Activated CD4-positive, alpha-beta T cell treated with anti-CD3 and anti-CD28 coated beads for 24 hours (primary cell): Measurements from ENCODE around the gene ANKRD17.

Experiments
- DNase-seq, 2 donors: peaks; one replicate each; pipeline ENCODE4 v3.0.0-alpha.2; 2020; ENCODE audit warnings: low read depth in 2 of 2

ANKRD17 gene

DNA sequence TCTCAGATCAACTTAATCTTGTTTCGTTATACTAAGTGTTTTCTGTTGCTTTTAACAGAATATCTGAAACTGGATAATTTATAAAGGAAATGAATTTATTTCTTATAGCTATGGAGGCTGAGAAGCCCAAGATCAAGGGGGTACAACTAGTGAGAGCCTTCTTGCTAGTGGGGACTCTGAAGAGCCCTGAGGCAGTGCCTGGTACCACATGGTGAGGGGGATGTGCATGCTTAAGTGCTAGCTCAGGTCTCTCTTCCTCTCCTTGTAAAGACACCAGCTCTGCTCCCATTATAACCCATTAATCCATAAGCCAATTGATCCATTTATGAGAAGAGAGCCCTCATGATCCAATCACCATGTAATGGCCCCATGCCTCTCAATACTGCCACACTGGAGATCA lies 207.0 kb downstream of the ANKRD17 start:
- no peak for DNase-seq

DNA sequence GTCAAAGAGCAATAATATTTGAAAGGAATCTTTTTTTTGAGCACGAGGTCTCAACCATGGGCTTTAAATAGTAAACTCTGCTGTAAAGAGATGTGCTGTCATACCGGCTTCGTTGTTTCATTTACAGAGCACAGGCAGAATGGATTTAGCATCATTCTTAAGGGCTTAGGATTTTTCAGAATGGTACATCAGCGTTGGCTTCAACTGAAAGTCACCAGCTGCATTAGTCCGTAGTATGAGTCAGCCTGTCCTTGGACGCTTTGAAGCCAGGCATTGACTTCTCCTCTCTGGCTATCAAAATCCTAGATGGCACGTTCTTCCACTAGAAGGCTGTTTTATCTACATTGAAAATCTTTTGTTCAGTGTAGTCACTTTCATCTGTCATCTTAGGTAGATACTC lies 212.7 kb downstream of the ANKRD17 start:
- no peak for DNase-seq

DNA sequence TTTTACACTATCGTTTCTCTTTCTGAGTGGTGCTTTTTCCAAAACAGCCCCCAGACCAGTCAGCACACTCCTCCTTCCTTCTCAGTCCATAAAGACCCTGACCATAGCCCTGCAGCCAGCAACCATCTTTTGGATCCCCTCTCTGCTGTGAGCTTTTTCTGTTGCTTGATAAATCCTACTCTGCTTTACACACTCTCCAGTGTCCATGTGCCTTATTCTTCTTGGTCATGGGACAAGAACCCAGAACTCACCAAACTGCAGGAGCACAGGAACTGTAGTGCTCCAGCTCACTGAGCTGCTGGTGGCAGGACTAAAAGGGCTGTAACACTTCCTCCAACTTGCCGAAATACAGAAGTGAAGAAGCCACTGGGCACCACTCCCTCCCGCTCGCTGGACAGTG lies 221.5 kb downstream of the ANKRD17 start:
- DNase-seq = no peak

DNA sequence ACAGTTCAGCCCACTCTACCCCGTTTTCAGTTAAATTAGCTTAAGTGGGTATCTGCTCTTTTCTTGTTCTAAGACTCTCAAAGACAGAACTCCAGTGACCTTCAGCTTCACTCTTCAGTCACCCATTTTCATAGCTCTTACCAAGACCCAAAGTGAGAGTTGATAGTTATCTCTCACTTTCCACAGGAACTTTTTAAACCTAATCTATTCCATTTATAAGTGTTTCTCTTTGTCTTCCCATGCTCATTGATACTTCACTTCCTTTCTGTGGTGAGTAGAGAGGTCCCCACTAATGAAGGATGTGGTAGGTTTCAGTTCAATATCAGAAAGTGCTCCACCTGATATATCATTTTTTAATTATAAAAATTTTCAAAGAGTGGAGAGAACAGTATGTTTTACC lies 222.5 kb downstream of the ANKRD17 start:
- DNase-seq = no peak

DNA sequence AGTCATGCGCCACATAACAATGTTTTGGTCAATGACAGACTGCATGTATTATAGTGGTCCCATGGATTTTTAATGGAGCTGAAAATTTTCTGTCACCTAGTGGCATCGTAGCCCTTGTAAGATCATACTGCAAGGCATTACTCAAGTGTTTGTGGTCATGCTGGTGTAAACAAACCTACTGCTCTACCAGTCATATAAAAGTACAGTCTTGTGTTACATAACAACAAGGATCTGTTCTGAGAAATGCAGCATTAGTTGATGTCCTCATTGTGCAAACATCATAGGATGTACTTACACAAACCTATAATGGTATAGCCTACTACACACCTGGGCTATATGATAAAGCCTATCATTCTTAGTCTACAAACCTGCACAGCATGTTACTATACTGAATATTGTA lies 223.7 kb downstream of the ANKRD17 start:
- no peak for DNase-seq

DNA sequence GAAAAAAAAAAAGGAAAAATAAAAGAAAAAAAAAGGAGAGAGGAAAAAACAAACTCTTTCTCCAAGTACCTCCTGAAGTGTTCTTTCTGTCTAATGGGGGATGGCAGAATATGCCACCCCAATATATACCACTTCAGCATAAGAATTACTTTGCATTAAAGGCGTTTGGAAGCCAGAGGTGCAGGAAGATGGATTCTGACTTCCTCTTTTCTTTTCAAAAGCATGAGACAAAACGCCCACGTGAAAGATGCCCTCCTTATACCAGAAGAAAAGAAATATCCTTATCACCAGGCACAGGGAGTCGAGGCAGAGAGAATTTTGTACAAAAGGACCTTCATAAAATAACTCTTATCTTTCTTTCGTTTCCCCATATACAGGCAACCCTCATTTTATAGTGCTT lies 230.0 kb downstream of the ANKRD17 start:
- no peak for DNase-seq
